Natural killer cell (primary cell): ENCODE results near the gene HACD4. TPM values are rescaled to one million over a fixed set of nuclear protein-coding genes. Genes with fewer than 3 reads are reported as not detected.

Source experiments
- ATAC-seq, 3 donors: fragments of 150-1000 bp in 2 of 3; fragments of 200-7000 bp in 1 of 3; cut with Tn5 transposase; 1 replicate in 1 of 3; 2 replicates in 2 of 3; pipeline ENCODE4 v1.10.0; 2021; ENCODE audit warnings: mild to moderate bottlenecking in 2 of 3, moderate library complexity in 2 of 3
- DNase-seq, 2 donors: peaks; one replicate each; pipeline versions ENCODE4 v3.0.0 to v3.0.0-alpha.2; 2013 to 2021; ENCODE audit warnings: mixed read lengths in 1 of 2
- H3K27ac ChIP-seq: one replicate; pipeline ENCODE4 v1.5.1; 2013; ENCODE audit warnings: mild to moderate bottlenecking, low read length
- H3K27me3 ChIP-seq: one replicate; pipeline ENCODE4 v1.6.1; 2013; ENCODE audit warnings: low read length; ENCODE audit not compliant: control insufficient read depth, insufficient read depth
- H3K36me3 ChIP-seq: one replicate; pipeline ENCODE4 v1.6.1; 2013; ENCODE audit warnings: low read length; ENCODE audit not compliant: control insufficient read depth, insufficient read depth
- H3K4me1 ChIP-seq: one replicate; pipeline ENCODE4 v1.6.1; 2013; ENCODE audit warnings: low read length; ENCODE audit not compliant: control insufficient read depth, insufficient read depth
- H3K4me3 ChIP-seq: one replicate; pipeline ENCODE4 v1.5.1; 2013; ENCODE audit warnings: low read length
- H3K9me3 ChIP-seq: one replicate; pipeline ENCODE4 v1.6.1; 2013; ENCODE audit warnings: low read length; ENCODE audit not compliant: control insufficient read depth, insufficient read depth
- H3K27ac Mint-ChIP-seq, 2 donors: one replicate each; pipeline ENCODE4 v1.8.0; 2022; ENCODE audit warnings: mild to moderate bottlenecking in 2 of 2, mixed read lengths in 2 of 2, moderate library complexity in 1 of 2
- H3K27me3 Mint-ChIP-seq, 2 donors: one replicate each; pipeline ENCODE4 v1.8.0; 2022; ENCODE audit warnings: low read depth in 2 of 2, mixed read lengths in 2 of 2
- H3K36me3 Mint-ChIP-seq: one replicate; pipeline ENCODE4 v1.8.0; 2022; ENCODE audit warnings: mixed read lengths
- H3K4me1 Mint-ChIP-seq, 2 donors: one replicate each; pipeline ENCODE4 v1.8.0; 2022; ENCODE audit warnings: mixed read lengths in 2 of 2
- H3K4me3 Mint-ChIP-seq: one replicate; pipeline ENCODE4 v1.8.0; 2022; ENCODE audit warnings: mild to moderate bottlenecking, moderate library complexity, mixed read lengths
- H3K9me3 Mint-ChIP-seq, 2 donors: one replicate each; pipeline ENCODE4 v1.8.0; 2022; ENCODE audit warnings: mixed read lengths in 2 of 2
- CTCF ChIP-seq: fragments of 200-600 bp; IDR thresholded peaks from one replicate; pipeline ENCODE4 v1.8.0; 2022; ENCODE audit warnings: antibody characterized with exemption
- WGBS: methylation state at CpG from one replicate; pipeline ENCODE4 v1.1.7; 2013; ENCODE audit warnings: missing lambda C conversion rate; ENCODE audit not compliant: insufficient coverage; 5-methylcytosine and 5-hydroxymethylcytosine counted together
- intact Hi-C: fragments of 100-400 bp; cut with micrococcal nuclease; formaldehyde crosslinking; loops from one replicate; pipeline ENCODE4 v1.14.2; 2022
- total RNA-seq, 4 donors: library from RNA; stranded (reverse); fragments of 120-200 nt in 1 of 4; gene quantifications; one replicate each; pipeline versions ENCODE4 v1.2.3 to v1.2.4, GENCODE V29; 2013 to 2022

Gene HACD4
- total RNA-seq, 3 donors from 2014 or later (not counting 1 experiment from before 2014, with no cell fraction given): 14.0 to 16.5 (median 14.4) TPM

DNA sequence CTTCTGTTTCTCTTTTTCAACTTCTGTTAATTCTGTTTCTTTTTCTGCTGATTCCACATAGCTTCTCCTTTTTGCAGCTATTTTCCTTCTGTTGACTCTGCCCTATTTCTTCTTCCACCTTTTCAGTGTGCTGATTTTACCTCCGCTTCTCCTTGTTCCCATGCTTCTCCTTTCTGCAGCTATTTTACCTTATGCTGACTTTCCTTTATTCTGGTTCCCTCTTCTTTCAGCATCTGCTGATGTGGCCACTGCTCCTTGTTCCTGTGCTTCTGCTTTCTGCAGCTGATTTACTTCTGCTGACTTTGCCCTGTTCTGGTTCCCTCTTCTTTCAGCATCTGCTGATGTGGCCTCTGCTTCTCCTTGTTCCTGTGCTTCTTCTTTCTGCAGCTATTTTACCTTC, 58.8 kb downstream of the HACD4 start:
- TF ChIP-seq CTCF: no peak
- Mint-ChIP-seq H3K9me3 (no peaks in the 10 kb centered on the region), H3K36me3 (no peaks in the 10 kb centered on the region), H3K4me1 (no peaks in the 10 kb centered on the region), H3K27ac (no peak overlapping the region), H3K27me3 (no peaks in the 10 kb centered on the region), H3K4me3 (no peak overlapping the region)
- Histone ChIP-seq H3K27me3 (no peaks in the 10 kb centered on the region), H3K27ac (no peak overlapping the region), H3K9me3 (no peaks in the 10 kb centered on the region), H3K4me3 (no peak overlapping the region), H3K4me1 (no peaks in the 10 kb centered on the region), H3K36me3 (peaks cover 9% of the 10 kb centered on the region)
- WGBS: 93% methylated on average over 1 of the region's 1 CpG
- ATAC-seq (no peak), DNase-seq (no peak)
- intact Hi-C loops: no loop called here

DNA sequence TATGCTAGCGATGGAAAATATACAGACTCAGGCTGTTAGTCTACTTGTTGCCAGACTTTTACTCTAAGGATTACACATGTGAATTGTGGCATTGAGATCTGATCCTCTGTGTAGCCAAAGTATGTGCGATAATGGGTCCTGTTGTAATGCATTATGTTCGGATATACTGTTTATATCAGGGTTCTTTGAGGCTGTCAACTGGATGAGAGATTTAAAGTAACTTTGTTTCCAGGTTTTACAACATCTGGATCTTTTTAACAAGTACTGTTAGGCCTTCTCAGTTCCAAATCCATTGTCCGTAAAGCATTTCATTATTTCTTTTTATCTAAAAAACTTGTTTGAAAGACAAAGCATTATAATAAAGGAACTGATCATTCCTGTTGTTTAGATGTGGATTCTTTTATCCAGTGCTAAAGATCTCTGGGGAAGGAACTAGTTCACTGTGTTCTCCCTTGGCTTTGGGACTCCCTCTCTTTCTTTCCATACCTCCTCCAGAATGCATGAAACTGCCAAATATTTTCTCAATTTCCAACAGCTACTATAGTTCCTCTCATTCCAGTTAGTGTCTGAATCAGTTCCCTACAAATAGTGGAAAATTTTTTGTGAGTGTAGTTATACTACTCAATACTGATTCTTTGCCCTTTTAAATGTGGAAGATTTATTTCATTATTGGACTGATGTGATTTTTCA, 68.8 kb downstream of the HACD4 start:
- Mint-ChIP-seq H3K4me3 (no peak overlapping the region), H3K36me3 (no peaks in the 10 kb centered on the region), H3K27ac (no peak overlapping the region), H3K4me1 (no peaks in the 10 kb centered on the region), H3K9me3 (no peaks in the 10 kb centered on the region), H3K27me3 (no peaks in the 10 kb centered on the region)
- no peaks in the 10 kb centered on the region for H3K36me3 ChIP-seq
- H3K4me1 ChIP-seq: no peaks in the 10 kb centered on the region
- DNase-seq (no peak), ATAC-seq (no peak)
- TF ChIP-seq CTCF: no peak
- 95% methylated on average over 3 of the region's 4 CpGs for WGBS
- no peak overlapping the region for H3K27ac ChIP-seq
- no peaks in the 10 kb centered on the region for H3K27me3 ChIP-seq
- intact Hi-C loops: no loop called here
- no peak overlapping the region for H3K4me3 ChIP-seq
- H3K9me3 ChIP-seq: no peaks in the 10 kb centered on the region

- Histone ChIP-seq H3K4me1 (no peaks in the 10 kb centered on the region), H3K4me3 (no peak overlapping the region), H3K9me3 (no peaks in the 10 kb centered on the region), H3K36me3 (peaks cover 22% of the 10 kb centered on the region), H3K27me3 (no peaks in the 10 kb centered on the region), H3K27ac (no peak overlapping the region)
- no peak for ATAC-seq
- Mint-ChIP-seq H3K27me3 (no peaks in the 10 kb centered on the region), H3K9me3 (no peaks in the 10 kb centered on the region), H3K4me3 (no peak overlapping the region), H3K27ac (no peak overlapping the region), H3K36me3 (peaks cover 10% of the 10 kb centered on the region), H3K4me1 (no peaks in the 10 kb centered on the region)
- 100% methylated on average over 2 of the region's 2 CpGs for WGBS
- intact Hi-C loops: no loop called here
- DNase-seq: no peak
- TF ChIP-seq CTCF: no peak
Measured at GRCh38 chr9:20950707-20951106, 80.7 kb downstream of the HACD4 start.

Other genes starting within 250 kb of the HACD4 start
- not detected for gene IFNB1, start 46.3 kb upstream of the HACD4 start, total RNA-seq
- gene IFNW1, start 110.2 kb upstream of the HACD4 start, total RNA-seq: not detected
- not detected for gene IFNA21, start 135.0 kb upstream of the HACD4 start, total RNA-seq
- not detected for gene IFNA4, start 155.9 kb upstream of the HACD4 start, total RNA-seq
- not detected for gene IFNA7, start 170.6 kb upstream of the HACD4 start, total RNA-seq
- gene IFNA10, start 175.5 kb upstream of the HACD4 start, total RNA-seq: not detected
- gene IFNA16, start 185.7 kb upstream of the HACD4 start, total RNA-seq: not detected
- not detected for gene IFNA17, start 196.6 kb upstream of the HACD4 start, total RNA-seq
- not detected for gene IFNA14, start 208.4 kb upstream of the HACD4 start, total RNA-seq